IPS DF 4.7 (cell line): ENCODE data around the gene FIGNL2.

Source experiments
- DNase-seq: peaks from one replicate; pipeline ENCODE4 v3.0.0-alpha.2; 2013; ENCODE audit warnings: low spot score; ENCODE audit errors: extremely low read depth

The FIGNL2 gene

GRCh38 chr12:51860986-51861385, 12.5 kb upstream of the FIGNL2 start:
- DNase-seq = no peak

- DNase-seq = no peak
Observed at GRCh38 chr12:51855586-51856428, 7.3 kb upstream of the FIGNL2 start.

GRCh38 chr12:51852404-51853137, 4.1 kb upstream of the FIGNL2 start:
- no peak for DNase-seq

- no peak for DNase-seq
Observed at GRCh38 chr12:51851413-51852124, 3.1 kb upstream of the FIGNL2 start.

- DNase-seq = no peak
Observed at GRCh38 chr12:51850965-51851299, 2.4 kb upstream of the FIGNL2 start.

GRCh38 chr12:51850081-51850964, 1.8 kb upstream of the FIGNL2 start:
- no peak for DNase-seq

GRCh38 chr12:51848841-51849735, 570 bp upstream of the FIGNL2 start:
- DNase-seq = no peak

- no peak for DNase-seq
Observed at GRCh38 chr12:51847643-51848325, 734 bp downstream of the FIGNL2 start.

GRCh38 chr12:51846911-51847642, 1.4 kb downstream of the FIGNL2 start:
- DNase-seq = no peak

- DNase-seq = no peak
Observed at GRCh38 chr12:51846271-51846691, 2.2 kb downstream of the FIGNL2 start.

- DNase-seq = no peak
Observed at GRCh38 chr12:51845482-51845881, 3.0 kb downstream of the FIGNL2 start.

- no peak for DNase-seq
Observed at GRCh38 chr12:51844854-51845253, 3.7 kb downstream of the FIGNL2 start.

- DNase-seq = no peak
Observed at GRCh38 chr12:51841727-51842126, 6.8 kb downstream of the FIGNL2 start.

- DNase-seq = no peak
Observed at GRCh38 chr12:51840966-51841365, 7.6 kb downstream of the FIGNL2 start.

- no peak for DNase-seq
Observed at GRCh38 chr12:51839310-51839947, 9.1 kb downstream of the FIGNL2 start.

GRCh38 chr12:51838762-51839161, 9.8 kb downstream of the FIGNL2 start:
- DNase-seq = no peak

- DNase-seq = no peak
Observed at GRCh38 chr12:51838036-51838435, 10.5 kb downstream of the FIGNL2 start.

GRCh38 chr12:51837286-51837685, 11.2 kb downstream of the FIGNL2 start:
- no peak for DNase-seq
